Measurements from ENCODE around the gene PRRG2. TPM values are rescaled to one million over a fixed set of nuclear protein-coding genes. Genes with fewer than 3 reads are reported as not detected.

PRRG2 gene
- polyA plus RNA-seq, 1 donor = 11.4 TPM

GRCh38 chr19:49543032-49543431 is 38.1 kb upstream of the PRRG2 start:
- peaks cover 5% of the 10 kb centered on the region for H3K4me1 ChIP-seq (ENCODE audit: control insufficient read depth, insufficient read depth, low read length)
- H3K27me3 ChIP-seq (ENCODE audit: control insufficient read depth, insufficient read depth, low read length) = no peaks in the 10 kb centered on the region
- H3K27ac ChIP-seq (ENCODE audit: low read length) = no peak overlapping the region
- H3K36me3 ChIP-seq (ENCODE audit: control insufficient read depth, insufficient read depth, low read length) = peaks cover 51% of the 10 kb centered on the region
- no peak overlapping the region for H3K4me3 ChIP-seq (ENCODE audit: low read length)
- no peak for DNase-seq
- WGBS (ENCODE audit: insufficient coverage, low lambda C conversion rate) = no CpG with 5 or more reads among the region's 14 CpGs
- no peaks in the 10 kb centered on the region for H3K9me3 ChIP-seq (ENCODE audit: control insufficient read depth, low read depth, low read length)

GRCh38 chr19:49544154-49544553 is 37.0 kb upstream of the PRRG2 start:
- H3K36me3 ChIP-seq (ENCODE audit: control insufficient read depth, insufficient read depth, low read length) = peaks cover 42% of the 10 kb centered on the region
- peaks cover 12% of the 10 kb centered on the region for H3K4me1 ChIP-seq (ENCODE audit: control insufficient read depth, insufficient read depth, low read length)
- H3K4me3 ChIP-seq (ENCODE audit: low read length) = no peak overlapping the region
- no peak for DNase-seq
- no peaks in the 10 kb centered on the region for H3K9me3 ChIP-seq (ENCODE audit: control insufficient read depth, low read depth, low read length)
- no peak overlapping the region for H3K27ac ChIP-seq (ENCODE audit: low read length)
- no peaks in the 10 kb centered on the region for H3K27me3 ChIP-seq (ENCODE audit: control insufficient read depth, insufficient read depth, low read length)
- 100% methylated on average over 1 of the region's 5 CpGs for WGBS (ENCODE audit: insufficient coverage, low lambda C conversion rate)

GRCh38 chr19:49546825-49547565 is 34.1 kb upstream of the PRRG2 start:
- Histone ChIP-seq H3K9me3 (ENCODE audit: control insufficient read depth, low read depth, low read length) (no peaks in the 10 kb centered on the region), H3K4me1 (ENCODE audit: control insufficient read depth, insufficient read depth, low read length) (peaks cover 12% of the 10 kb centered on the region), H3K4me3 (ENCODE audit: low read length) (no peak overlapping the region), H3K27me3 (ENCODE audit: control insufficient read depth, insufficient read depth, low read length) (no peaks in the 10 kb centered on the region), H3K36me3 (ENCODE audit: control insufficient read depth, insufficient read depth, low read length) (peaks cover 31% of the 10 kb centered on the region), H3K27ac (ENCODE audit: low read length) (peak overlapping the region; percentile 68)
- DNase-seq = peak; percentile 88 to 90
- WGBS (ENCODE audit: insufficient coverage, low lambda C conversion rate) = 0% methylated on average over 1 of the region's 9 CpGs

- H3K36me3 ChIP-seq (ENCODE audit: control insufficient read depth, insufficient read depth, low read length) = peaks cover 17% of the 10 kb centered on the region
- no peaks in the 10 kb centered on the region for H3K9me3 ChIP-seq (ENCODE audit: control insufficient read depth, low read depth, low read length)
- DNase-seq = peak in 1 of 2 donors; percentile 68
- H3K27ac ChIP-seq (ENCODE audit: low read length) = peak overlapping the region; percentile 51
- H3K4me3 ChIP-seq (ENCODE audit: low read length) = no peak overlapping the region
- H3K27me3 ChIP-seq (ENCODE audit: control insufficient read depth, insufficient read depth, low read length) = no peaks in the 10 kb centered on the region
- H3K4me1 ChIP-seq (ENCODE audit: control insufficient read depth, insufficient read depth, low read length) = peaks cover 20% of the 10 kb centered on the region
- WGBS (ENCODE audit: insufficient coverage, low lambda C conversion rate) = no CpG with 5 or more reads among the region's 13 CpGs
These were observed 32.1 kb upstream of the PRRG2 start for GRCh38 chr19:49549045-49549444.

- WGBS (ENCODE audit: insufficient coverage, low lambda C conversion rate) = no CpG with 5 or more reads among the region's 7 CpGs
- no peak for DNase-seq
- H3K27ac ChIP-seq (ENCODE audit: low read length) = no peak overlapping the region
These were observed 29.6 kb upstream of the PRRG2 start for GRCh38 chr19:49551531-49551930.

GRCh38 chr19:49552749-49553148 is 28.4 kb upstream of the PRRG2 start:
- peaks cover 10% of the 10 kb centered on the region for H3K9me3 ChIP-seq (ENCODE audit: control insufficient read depth, low read depth, low read length)
- peak overlapping the region; percentile 60 for H3K27ac ChIP-seq (ENCODE audit: low read length)
- no peaks in the 10 kb centered on the region for H3K27me3 ChIP-seq (ENCODE audit: control insufficient read depth, insufficient read depth, low read length)
- peaks cover 38% of the 10 kb centered on the region for H3K4me1 ChIP-seq (ENCODE audit: control insufficient read depth, insufficient read depth, low read length)
- DNase-seq = no peak
- H3K4me3 ChIP-seq (ENCODE audit: low read length) = no peak overlapping the region
- WGBS (ENCODE audit: insufficient coverage, low lambda C conversion rate) = 86% methylated on average over 1 of the region's 11 CpGs
- peaks cover 43% of the 10 kb centered on the region for H3K36me3 ChIP-seq (ENCODE audit: control insufficient read depth, insufficient read depth, low read length)

More at GRCh38 chr19:49551531-49551930, 29.6 kb upstream of the PRRG2 start:
- H3K9me3 ChIP-seq (ENCODE audit: control insufficient read depth, low read depth, low read length) = peaks cover 8% of the 10 kb centered on the region
- peaks cover 31% of the 10 kb centered on the region for H3K36me3 ChIP-seq (ENCODE audit: control insufficient read depth, insufficient read depth, low read length)
- no peak overlapping the region for H3K4me3 ChIP-seq (ENCODE audit: low read length)
- peaks cover 38% of the 10 kb centered on the region for H3K4me1 ChIP-seq (ENCODE audit: control insufficient read depth, insufficient read depth, low read length)
- H3K27me3 ChIP-seq (ENCODE audit: control insufficient read depth, insufficient read depth, low read length) = no peaks in the 10 kb centered on the region

- DNase-seq = peak; percentile 77 to 85
- 40% methylated on average over 1 of the region's 10 CpGs for WGBS (ENCODE audit: insufficient coverage, low lambda C conversion rate)
- Histone ChIP-seq H3K9me3 (ENCODE audit: control insufficient read depth, low read depth, low read length) (peaks cover 10% of the 10 kb centered on the region), H3K4me1 (ENCODE audit: control insufficient read depth, insufficient read depth, low read length) (peaks cover 33% of the 10 kb centered on the region), H3K27me3 (ENCODE audit: control insufficient read depth, insufficient read depth, low read length) (no peaks in the 10 kb centered on the region), H3K36me3 (ENCODE audit: control insufficient read depth, insufficient read depth, low read length) (peaks cover 50% of the 10 kb centered on the region), H3K4me3 (ENCODE audit: low read length) (no peak overlapping the region), H3K27ac (ENCODE audit: low read length) (peak overlapping the region; percentile 88)
These were observed 27.5 kb upstream of the PRRG2 start for GRCh38 chr19:49553451-49554271.

- peaks cover 35% of the 10 kb centered on the region for H3K4me1 ChIP-seq (ENCODE audit: control insufficient read depth, insufficient read depth, low read length)
- H3K36me3 ChIP-seq (ENCODE audit: control insufficient read depth, insufficient read depth, low read length) = peaks cover 61% of the 10 kb centered on the region
- no peak overlapping the region for H3K4me3 ChIP-seq (ENCODE audit: low read length)
- H3K27ac ChIP-seq (ENCODE audit: low read length) = peak overlapping the region; percentile 88
- DNase-seq = no peak
- whole genome bisulfite sequencing (ENCODE audit: insufficient coverage, low lambda C conversion rate) = 76% methylated on average over 4 of the region's 17 CpGs
- H3K9me3 ChIP-seq (ENCODE audit: control insufficient read depth, low read depth, low read length) = peaks cover 10% of the 10 kb centered on the region
- no peaks in the 10 kb centered on the region for H3K27me3 ChIP-seq (ENCODE audit: control insufficient read depth, insufficient read depth, low read length)
These were observed 26.4 kb upstream of the PRRG2 start for GRCh38 chr19:49554701-49555181.

GRCh38 chr19:49555600-49556411 is 25.3 kb upstream of the PRRG2 start:
- WGBS (ENCODE audit: insufficient coverage, low lambda C conversion rate) = 87% methylated on average over 3 of the region's 53 CpGs
- no peak overlapping the region for H3K4me3 ChIP-seq (ENCODE audit: low read length)
- peaks cover 10% of the 10 kb centered on the region for H3K9me3 ChIP-seq (ENCODE audit: control insufficient read depth, low read depth, low read length)
- DNase-seq = peak in 1 of 2 donors; percentile 59
- H3K27me3 ChIP-seq (ENCODE audit: control insufficient read depth, insufficient read depth, low read length) = no peaks in the 10 kb centered on the region
- H3K27ac ChIP-seq (ENCODE audit: low read length) = no peak overlapping the region
- peaks cover 57% of the 10 kb centered on the region for H3K36me3 ChIP-seq (ENCODE audit: control insufficient read depth, insufficient read depth, low read length)
- peaks cover 46% of the 10 kb centered on the region for H3K4me1 ChIP-seq (ENCODE audit: control insufficient read depth, insufficient read depth, low read length)
